HG02588 (cell line): ENCODE results near the gene ZNF460.

Source experiments
- ATAC-seq: cut with Tn5 transposase; IDR thresholded peaks from one replicate; pipeline ENCODE4 v1.9.1; 2021; ENCODE audit warnings: mild to moderate bottlenecking, moderate library complexity; ENCODE audit not compliant: unreplicated experiment

Gene ZNF460

DNA sequence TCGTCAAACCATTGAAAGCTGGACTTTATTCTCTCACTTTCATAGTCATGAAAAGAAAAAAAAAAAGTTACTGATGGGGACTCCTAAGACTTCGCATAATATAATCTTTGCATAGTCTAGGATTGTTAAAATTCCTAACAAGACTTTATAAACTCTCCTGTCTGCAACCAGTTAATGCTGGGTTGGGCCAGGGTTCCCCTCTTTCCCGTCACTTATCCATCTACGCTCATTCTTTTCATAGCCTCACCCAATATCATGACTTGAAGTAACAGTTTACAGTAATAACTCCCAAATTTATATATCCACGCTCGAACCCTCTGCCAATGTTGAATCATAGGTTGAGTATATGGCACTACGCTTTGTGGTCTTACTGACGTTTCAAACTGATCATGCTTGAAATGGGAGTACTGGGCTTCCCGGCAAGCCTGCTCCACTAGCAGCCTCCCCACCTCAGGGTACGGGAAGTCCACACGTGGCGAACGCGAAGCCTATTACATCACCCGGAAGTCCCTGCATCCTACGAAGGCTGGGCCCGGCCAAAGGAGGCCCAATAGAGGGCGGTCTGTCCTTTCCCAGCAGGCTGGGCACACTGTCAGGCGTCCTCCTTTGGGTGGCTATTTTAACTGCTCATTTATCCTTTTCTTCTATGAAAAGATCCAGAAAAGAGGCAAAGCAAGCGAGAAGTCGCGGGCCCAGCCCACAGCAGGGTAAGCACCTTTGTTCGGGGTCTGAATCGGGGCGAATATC is 694 bp upstream of the ZNF460 start:
- peak; percentile 66 for ATAC-seq

DNA sequence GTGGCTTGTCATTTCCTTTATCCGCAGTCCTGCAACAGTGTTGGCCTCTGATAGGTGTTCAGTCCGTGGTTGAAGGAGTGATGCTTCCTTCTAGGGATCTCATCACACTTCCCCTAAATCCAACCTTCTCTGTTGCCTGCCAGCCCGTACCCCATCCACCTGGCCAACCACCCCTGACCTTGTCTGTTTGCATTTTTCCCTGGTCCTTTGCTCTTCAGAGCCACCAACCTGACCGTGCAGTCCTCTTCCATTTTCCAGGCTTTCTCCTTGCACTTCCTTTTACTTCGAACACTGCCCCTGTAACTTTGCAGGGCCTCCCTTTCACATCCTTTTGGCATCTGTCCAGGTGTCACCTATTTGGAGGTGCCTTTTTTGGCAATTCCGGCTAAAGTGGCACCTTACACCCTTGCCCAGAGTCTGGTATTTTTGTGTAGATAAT is 696 bp downstream of the ZNF460 start:
- ATAC-seq = no peak

DNA sequence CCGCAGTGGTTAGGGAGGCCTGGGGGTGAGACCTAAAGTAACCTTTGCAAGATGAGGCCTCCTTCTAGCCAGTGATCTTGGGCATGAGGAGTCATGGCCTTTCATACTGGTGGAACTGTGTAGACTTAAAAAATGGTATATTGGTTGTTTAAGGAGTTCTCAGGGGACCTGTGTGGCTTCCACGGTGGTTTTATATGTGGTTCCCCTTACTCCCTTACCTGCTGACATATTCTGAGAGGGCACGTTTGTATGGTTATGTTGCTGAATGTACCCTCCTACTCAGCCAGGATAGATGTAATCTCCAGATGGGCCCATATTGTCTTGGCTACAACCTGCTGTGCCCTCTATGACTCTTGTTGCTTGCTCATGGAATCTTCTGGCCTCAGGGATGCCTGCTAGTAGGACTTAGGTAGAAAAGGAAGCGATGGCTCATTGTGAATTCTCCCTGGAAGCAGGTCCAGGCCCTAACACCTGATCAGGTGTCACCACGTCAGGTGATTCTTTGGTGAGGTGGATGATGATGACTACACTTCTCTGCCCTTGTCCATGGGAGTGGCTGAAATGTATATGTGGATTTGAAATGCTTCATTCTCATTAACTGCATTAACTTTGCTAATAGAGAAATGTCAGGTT is 1.8 kb downstream of the ZNF460 start:
- no peak for ATAC-seq

DNA sequence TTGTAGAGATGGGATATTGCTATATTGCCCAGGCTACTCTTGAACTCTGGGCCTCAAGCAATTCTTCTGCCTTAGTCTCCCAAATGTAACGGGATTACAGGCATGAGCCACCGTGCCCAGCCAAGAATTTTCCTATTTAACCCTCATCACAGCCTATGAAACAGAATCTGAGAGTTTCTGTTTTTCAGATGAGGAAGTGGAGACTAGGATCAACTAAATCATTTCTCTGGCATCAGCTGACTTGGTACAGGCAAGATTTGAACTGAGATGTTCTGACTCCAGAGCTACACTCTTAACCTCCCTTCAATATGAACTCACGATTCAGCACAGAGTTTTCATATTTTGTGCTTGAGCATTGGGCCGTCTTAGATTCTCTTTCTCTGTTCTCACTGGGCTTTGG is 8.1 kb downstream of the ZNF460 start:
- ATAC-seq = no peak

DNA sequence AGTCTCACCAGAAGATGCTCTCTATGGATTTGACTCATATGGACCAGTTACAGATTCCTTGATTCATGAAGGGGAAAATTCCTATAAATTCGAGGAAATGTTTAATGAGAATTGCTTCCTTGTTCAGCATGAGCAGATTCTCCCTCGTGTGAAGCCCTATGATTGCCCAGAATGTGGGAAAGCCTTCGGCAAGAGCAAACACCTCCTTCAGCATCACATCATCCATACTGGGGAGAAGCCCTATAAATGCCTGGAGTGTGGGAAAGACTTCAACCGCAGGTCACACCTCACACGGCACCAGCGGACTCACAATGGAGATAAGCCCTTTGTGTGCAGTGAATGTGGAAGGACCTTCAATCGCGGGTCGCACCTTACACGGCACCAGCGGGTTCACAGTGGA is 10.7 kb downstream of the ZNF460 start:
- no peak for ATAC-seq

DNA sequence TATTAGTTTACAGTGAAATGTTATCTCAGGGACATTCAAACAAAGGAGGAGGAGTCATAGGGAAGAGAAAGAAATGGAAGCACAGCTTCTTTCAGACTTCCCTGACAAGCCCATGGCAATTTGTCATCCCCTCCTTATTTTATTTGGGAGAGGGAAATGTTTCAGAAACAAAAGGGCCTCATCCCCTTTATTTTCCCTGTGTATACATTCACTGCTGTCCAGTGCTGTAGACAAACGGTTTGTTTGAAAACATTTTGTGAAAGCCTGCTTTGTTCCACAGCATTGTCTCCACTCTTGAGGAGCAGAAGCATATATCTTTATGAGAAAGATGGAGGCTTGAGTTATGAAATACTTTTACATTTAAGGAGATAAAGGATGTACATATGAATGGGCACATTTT is 12.3 kb downstream of the ZNF460 start:
- no peak for ATAC-seq

DNA sequence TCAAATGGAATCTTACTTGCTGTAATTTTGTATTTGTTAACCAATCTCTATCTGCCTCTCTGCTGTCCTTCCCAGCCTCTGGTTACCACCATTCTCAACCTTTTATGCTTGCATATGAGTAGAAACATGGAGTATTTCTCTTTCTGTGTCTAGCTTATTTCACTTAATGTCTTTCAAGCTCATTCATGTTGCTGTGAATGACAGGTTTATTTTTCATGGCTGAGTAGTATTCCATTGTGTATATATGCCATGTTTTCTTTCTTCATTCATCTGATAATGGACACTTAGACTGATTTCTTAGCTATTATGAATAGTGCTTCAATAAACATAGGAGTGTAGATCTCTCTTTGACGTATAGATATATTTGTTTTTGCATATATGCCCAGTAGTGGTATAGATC is 13.4 kb downstream of the ZNF460 start:
- no peak for ATAC-seq

DNA sequence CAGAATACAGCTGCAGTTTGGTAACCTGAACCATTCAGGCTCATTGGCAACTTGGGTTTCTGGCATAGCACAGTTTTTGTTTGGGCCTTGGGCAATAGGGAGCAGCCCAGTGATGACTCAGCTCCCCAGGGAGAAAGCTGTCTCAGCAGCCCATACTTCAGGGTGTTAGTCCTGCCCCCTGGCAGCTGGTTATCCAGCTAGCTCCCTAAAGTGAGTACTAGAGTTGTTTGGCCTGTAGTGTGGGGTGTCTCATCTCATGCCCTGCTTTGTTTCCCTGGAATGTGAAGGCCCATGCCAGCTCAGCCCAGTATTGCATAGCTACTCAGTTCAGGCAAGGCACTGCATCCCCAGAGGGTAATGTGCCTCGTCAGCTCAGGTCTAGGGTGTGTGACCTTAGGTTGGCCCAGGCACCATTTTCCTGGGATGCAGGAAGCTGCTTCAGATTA is 21.8 kb downstream of the ZNF460 start:
- no peak for ATAC-seq

DNA sequence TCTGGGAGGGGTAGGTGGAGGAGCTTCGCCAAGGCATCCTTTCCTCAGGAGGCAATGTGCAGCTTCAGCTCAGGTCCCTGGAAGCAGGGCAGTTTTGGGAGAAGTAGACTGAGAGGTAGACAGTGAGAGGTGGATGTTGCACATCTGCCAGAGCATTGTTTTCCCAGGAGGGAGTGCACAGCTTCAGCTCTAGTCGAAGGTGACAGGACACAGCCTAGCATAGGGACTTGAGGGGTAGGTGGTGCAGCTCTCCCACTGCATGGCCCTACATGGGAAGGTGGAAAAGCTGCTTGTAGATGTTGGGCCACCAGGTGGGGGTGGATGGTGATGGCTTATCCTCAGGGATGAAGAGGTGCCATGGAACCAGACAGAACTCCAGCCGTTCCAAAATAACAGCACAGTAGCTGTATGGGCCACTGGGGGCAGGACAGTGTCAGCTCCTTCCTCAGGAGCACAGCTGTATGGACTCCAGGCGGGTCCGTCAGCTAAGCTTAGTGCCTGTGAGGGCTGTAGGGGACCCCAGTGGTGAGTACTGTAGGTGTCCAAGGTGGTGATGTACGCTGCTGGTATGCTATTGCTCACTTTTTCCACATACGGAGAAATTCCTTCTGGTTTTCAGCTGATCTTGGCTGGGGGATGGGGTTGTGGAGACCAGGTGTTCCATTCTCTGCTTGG is 22.6 kb downstream of the ZNF460 start:
- ATAC-seq = no peak

DNA sequence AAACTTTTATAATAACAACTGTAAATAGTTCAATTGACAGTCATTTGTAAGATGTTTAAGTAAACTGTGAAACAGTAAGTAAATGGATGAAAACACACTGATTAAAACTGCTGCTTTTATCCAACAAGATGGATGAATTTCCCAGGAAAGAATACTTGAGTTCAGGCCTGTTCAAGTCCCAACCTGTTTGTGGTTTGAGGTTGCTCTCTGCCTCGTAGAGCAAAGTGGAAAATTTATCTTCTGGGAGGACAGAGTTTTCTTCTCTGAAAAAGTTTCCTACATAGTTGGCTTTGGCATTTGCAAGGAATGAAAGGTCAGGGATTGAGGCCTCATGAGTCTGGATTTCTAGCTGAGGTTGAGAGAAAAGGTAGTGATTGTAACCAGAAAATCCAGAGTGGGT is 24.8 kb downstream of the ZNF460 start:
- no peak for ATAC-seq

DNA sequence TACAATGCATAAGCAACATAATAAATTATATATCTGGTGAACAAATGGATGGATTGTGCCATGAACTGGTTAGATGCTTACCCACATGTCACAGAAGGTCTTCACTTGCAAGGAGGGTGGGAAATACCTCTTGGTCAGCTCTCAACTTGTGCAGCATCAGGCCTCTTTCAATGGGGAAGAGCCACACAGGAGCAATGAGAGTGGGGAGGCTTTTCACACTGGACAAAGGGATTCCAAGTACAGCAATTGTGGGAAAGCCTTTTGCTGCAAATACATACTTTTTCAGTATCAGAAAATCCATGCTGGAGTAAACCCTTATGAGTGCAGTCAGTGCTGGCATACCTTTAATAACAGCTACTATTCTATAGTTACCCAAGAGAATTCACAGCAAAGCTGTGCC is 28.2 kb downstream of the ZNF460 start:
- no peak for ATAC-seq

DNA sequence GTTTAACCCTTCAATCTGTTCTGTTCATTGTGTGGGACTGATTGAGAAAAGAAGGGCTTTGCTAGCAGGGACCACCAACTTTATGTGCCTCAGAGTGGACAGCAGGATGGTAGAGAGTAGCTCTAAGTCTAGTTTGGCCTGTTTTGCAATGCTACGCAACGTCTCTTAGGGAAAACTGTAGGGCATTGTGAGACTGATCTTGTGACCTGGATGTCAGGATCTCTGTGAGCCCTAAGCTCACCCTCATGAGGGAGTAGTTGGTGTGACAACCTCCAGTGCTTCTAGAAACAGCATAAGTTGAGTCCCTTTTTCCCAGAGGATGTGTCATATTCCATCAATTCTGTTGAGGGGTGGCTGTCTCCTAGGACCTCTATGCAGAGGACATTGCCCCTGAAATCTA is 30.5 kb downstream of the ZNF460 start:
- ATAC-seq = no peak

DNA sequence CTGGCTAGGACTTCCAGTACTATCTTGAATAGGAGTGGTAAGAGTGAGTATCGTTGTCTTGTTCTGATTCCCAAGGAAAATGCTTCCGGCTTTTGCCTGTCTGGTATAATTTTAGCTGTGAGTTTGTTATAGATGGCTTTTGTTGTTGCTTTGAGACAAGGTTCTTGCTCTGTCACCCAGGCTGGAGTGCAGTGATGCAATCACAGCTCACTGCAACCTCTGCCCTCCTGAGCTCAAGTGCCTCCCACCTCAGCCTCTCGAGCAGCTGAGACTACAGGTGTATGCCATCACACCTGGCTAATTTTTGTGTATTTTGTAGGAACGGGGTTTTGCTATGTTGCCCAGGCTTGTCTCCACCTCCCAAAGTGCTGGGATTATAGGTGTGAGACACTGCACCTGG is 33.9 kb downstream of the ZNF460 start:
- no peak for ATAC-seq

DNA sequence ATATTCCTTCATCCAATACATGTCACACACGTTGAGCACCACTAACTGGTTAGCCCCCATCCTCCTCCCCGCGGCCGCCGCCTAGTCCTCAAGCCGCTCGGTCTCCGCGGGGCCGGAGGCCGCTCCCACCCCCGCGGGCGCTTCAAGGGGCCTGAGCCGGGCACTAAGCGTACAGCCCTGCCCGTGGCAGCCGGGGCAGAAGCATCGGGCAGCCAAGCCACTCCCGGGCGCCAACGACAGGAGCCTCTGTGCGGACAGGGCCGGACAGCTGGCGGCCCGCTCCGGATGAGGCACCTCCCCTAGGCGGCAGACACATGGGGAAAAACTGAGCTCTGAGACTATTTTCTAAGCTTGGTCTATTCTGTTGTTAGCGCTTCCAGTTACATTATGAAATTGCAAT is 37.2 kb downstream of the ZNF460 start:
- no peak for ATAC-seq

DNA sequence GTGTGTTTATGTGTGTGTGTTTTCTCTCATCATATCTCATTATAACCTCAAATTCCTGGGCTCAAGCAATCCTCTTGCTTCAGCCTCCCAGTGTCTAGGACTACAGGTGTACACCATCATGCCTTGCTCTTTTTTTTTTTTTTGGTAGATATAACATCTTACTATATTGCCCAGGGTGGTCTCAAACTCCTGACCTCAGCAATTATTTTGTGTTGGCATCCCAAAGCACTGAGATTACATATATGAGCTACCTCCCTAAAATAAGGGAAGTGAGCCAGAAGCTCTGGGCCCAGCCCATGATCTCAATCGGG is 39.5 kb downstream of the ZNF460 start:
- no peak for ATAC-seq

DNA sequence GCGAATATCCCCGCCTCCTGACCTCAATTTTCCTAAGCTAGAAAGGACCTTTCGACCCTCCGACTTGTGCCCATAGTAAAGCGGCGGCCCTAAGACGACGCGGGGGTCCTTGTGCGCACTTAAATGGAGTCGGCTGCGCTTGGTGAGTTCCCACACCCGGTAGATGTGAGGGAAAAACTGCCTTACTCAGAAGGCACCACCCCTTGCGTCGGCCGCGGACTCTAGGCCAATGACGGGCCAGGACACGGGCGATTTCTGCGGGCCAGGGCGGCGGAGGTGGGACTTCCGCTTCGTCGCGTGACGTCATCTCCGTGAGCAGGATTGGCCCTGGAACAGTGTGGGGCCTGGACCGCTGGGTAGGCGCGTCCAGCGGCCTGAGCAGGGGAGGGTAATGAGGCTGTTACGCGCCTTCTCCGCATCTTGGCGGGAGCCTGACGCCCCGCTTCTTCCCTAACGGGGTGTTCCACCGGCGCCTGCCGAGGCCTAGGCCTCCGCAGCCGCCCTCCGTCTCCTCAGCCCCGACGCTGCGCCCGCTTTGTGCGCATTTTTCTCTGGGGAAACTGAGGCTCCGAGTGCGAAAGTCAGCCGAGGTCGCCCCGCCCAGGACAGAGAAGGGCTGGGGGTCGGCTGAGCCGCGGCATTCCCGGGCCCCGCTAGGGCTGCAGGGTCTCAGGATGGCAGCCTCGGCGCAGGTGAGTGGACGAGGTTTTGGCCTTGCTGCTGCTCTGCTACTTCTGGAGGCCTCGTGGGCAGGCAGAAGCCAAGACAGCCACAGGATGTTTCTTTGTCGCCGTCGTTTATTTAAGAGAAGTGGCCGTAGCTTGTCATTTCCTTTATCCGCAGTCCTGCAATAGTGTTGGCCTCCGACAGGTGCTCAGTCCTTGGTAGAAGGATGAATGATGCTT is 40.1 kb downstream of the ZNF460 start, which contains the start of gene ZNF543:
ZNF543 (plus strand) TSS at position 293 of the 905 bp plus-strand sequence; CDS start at position 675, 382 bp downstream.
- peak; percentile 97 for ATAC-seq

DNA sequence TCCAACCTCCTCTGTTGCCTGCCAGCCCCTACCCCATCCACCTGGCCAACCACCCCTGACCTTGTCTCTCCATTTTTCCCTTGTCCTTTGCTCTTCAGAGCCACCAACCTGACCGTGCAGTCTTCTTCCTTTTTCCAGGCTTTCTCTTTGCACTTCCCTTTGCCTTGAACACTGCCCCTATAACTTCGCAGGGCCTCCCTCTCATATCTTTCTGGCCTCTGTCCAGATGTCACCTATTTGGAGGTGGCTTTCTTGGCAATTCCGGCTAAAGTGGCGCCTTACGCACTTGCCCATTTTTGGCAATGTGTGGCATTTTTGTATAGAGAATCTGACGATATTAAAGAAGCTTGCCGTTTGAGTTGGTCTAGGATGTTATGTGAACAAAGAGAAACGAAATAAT is 40.8 kb downstream of the ZNF460 start:
- no peak for ATAC-seq

DNA sequence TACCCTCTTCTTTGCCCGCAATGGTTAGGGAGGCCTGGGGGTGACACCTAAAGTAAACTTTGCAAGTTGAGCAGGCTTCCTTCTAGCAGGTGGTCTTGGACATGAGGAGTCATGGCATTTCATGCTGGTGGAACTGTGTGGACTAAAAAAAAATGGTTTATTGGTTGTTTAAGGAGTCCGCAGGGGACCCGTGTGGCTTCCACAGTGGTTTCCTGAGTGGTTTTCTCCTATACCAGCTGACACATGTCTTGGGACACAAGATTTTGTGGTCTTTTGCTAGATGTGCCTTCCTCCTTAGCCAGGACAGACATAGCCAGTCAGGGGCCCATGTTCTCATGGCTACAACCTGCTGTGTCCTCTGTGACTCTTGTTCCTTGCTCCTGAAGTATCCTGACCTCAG is 41.5 kb downstream of the ZNF460 start:
- no peak for ATAC-seq

DNA sequence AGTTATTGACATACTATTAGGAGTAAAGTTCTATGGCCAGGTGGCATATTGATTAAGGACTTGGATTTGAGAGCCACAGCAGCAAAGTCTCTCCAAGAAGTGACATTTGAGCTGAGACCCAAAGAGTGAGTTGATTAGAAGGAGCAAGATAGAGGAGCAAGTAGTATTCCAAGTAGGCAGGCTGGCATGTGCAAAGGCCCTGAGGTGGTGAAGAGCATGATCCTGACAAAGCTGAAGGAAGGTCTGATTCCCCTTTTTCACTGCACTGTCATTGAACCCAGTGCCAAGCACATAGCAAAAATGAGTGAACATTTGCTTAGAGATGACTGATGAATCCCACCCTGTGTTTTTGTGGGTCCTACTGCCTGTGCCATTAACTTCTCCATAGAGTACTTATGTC is 44.7 kb downstream of the ZNF460 start:
- no peak for ATAC-seq

DNA sequence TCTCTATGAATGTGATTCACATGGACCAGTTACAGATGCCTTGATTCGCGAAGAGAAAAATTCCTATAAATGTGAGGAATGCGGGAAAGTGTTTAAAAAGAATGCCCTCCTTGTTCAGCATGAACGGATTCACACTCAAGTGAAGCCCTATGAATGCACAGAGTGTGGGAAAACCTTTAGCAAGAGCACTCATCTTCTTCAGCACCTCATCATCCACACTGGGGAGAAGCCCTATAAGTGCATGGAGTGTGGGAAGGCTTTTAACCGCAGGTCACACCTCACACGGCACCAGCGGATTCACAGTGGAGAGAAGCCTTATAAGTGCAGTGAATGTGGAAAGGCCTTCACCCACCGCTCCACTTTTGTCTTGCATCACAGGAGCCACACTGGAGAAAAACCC is 47.7 kb downstream of the ZNF460 start:
- no peak for ATAC-seq

DNA sequence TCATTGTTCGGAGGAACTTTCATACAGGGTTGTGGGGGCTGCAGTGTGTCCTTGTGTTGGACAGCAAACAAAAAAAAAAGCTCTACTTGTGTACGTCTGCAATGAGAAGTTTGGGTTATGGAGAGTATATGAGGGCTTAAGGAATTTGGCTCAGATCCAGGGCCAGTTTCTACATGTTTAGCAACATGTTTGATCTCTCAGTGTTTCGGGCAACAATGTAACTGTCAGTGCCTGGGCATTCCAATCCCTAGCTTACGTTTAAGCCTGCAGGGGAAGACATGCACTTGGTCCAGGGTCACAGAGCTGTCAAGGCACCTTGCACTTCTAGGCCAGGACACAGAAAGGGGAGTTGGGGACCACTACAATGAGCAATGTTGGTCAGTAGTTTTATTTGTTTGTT is 53.9 kb downstream of the ZNF460 start:
- no peak for ATAC-seq
